CD4-positive, alpha-beta T cell treated with Interleukin-6 at 100 ng/mL for 8 hours (primary cell): ENCODE results near the gene LARP4B.

Experiments
- DNase-seq: peaks from one replicate; pipeline ENCODE4 v3.0.0-alpha.2; 2020; ENCODE audit warnings: mixed read lengths, low spot score

Gene LARP4B

DNA sequence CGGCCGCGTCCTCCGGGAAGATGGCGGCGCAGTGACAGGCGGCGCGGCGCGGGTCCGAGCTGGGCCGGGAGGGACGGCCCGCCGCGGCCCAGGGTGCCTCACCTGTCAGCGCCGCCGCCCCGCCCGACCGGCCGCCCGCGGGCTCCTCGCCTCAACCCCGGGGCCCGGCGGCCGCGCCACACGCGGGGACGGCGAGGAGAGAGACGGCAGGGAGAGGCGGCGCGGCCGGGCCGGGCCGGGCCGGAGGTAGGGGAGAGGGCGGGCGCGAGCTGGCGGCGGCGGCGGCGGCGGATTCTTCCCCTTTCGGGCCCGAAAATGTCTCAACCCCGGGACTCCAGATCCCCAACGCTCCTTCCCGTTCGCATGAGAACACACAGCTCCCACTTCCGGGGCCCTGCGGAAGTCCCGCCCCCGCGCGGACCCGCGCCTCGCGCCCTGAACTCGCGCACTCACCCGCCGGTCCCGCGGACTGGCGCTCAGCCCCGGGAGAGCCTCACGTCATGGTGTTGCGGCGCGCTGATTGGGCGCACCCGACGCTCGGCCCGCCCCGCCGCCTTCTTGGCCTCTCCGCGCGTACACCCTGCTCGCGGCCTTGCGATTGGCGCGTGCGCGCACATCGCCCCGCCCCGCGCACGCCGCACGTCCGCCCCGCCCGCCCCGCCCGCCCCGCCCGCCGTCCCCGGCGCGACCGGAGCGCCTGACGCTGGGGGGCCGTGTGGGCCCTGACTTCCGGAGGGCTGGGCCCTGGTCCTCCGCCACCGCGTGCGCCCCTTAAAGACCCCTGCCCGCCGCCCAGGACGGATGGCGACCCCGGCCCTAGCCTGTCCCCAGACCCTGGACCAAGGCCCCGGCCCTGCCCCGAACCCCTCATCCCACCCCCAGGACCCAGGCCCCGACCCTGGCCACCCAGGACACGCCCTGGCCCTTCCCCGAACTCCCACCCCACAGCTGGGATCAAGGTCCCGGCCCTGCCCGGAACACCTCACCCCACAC is at the start of gene LARP4B:
LARP4B (minus strand) TSS at position 380 of the 993 bp plus-strand sequence. CDS start 45,984 bp downstream, outside the sequence.
- peak; percentile 97 for DNase-seq

DNA sequence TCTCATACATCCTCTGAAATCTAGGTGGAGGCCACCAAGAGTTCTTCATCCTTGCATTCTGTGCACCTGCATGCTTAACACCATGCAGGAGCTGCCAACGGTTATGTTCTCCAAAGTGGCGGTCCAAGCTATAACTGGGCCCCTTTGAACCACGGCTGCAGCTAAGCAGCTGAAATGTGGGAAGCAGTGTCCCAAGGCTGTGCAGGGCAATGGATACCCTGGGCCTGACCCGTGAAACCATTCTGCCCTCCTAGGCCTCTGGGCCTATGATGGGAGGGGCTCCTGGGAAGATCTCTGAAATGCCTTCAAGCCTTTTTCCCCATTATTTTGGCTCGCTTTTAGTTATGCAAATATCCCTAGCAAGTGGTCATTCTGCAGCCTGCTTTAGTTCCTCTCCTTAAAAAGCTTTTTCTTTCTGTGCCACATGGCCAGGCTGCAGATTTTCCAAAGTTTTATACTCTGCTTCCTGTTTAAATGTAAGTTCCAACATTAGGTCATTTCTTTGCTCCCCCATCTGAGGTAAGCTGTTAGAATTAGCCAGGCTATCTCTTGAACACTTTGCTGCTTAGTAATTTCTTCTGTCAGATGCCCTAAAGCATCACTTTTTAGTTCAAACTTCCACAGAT is 49.1 kb upstream of the LARP4B start:
- DNase-seq = no peak

DNA sequence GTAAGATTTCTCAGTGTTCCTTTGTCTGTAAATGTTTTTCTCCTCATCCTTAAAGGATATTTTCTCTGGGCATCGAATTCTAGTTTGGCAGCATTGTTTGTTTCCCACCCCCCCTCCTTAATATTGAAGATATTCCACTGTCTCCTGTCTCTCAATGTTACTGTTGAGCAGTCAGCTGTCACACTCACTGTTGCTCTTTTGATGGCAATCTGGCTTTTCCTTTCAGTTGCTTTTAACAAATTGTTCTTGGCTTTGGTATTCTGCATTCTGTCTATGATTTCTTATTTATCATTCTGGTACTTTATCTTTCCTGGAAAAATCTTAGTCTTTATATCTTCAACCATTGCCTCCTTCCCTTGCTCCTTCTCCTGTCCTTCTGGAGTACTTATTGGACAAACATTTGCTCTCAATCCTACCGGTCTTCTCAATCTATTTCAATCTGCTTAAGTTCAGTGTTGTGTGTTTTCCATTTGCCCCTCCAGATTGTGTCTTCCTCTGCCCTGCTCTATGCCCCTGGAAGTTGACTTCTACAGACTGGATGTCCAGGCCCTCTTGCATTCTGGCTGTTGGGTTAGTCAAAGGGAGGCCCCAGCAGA is 47.4 kb upstream of the LARP4B start:
- DNase-seq = no peak

DNA sequence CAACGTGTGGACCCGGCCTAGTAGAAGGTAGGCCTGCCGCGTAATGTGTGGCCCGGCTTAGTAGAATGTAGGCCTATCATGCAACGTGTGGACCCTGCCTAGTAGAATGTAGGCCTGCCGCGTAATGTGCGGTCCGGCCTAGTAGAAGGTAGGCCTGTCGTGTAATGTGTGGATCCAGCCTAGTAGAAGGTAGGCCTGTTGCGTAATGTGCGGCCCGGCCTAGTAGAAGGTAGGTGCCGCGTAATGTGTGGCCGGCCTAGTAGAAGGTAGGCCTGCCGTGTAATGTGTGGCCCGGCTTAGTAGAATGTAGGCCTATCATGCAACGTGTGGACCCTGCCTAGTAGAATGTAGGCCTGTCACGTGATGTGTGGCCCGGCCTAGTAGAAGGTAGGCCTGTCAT is 44.8 kb upstream of the LARP4B start:
- no peak for DNase-seq

DNA sequence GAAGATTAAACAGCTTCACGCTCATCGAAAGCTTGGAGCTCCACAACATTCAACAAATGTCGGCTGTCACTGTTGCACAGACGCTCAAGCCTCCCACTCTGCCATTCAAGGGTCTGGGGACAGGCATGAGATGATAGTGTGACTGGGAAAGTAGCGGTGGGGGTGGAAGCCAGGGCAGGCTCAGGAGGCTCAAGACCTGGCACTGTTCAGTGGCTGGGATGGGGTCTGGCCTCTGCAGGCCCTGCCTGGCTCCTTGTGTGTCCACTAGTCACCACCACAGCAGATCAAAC is 43.2 kb upstream of the LARP4B start:
- no peak for DNase-seq

DNA sequence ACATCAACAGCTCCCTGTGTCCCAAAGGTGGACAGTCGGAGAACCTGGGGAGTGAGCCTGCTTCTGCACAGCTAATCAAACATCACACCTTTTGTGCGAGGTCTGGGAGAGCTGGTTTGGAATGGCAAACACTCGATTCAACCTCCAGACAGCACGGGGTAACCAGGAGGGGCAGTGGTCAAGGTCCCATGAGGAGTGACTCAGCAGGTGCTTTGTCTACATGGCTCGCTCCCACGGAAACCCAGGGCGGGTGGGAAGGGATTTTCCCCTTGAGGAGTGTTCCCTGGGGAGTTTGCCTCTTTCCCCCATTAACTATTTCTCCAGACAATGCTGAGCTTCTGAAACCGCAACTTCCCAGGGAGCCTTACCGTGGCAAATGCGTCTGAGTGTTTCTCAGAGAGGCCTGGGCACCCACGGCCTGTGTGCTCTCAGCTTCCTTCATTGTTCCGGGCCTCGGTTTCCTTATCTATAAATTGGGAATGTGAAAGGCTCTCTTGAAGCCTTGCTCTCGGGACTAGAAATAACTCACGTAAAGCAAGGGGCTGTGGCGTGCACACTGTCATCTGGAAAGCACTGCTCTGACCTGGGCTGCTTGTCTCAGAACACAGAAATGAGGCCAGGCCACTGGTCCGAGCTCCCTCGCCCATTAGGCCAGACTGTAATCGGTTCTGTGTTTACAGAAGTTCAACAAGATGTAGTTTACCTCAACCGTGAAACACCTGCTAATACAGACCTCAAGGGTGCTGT is 42.7 kb upstream of the LARP4B start:
- DNase-seq = no peak

DNA sequence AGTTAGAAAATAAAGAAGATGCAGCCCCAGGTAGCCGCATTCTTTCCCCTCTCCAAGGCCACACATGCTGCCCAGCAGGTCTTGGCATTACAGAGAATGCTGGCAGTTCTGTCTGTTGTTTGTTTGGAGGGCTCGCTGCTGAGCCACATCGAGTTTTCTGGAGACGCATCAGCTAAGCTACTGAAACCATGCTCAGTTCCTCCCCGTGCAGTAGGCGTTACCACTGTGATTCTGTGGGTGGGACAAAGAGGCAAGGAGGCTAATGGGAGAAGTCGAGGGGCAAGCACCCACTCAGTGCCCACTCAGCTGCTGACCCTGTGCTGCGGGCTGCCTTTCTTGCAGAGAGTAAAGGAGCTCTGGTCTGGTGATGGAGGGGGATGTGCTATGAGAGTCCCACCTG is 41.3 kb upstream of the LARP4B start:
- DNase-seq = no peak

DNA sequence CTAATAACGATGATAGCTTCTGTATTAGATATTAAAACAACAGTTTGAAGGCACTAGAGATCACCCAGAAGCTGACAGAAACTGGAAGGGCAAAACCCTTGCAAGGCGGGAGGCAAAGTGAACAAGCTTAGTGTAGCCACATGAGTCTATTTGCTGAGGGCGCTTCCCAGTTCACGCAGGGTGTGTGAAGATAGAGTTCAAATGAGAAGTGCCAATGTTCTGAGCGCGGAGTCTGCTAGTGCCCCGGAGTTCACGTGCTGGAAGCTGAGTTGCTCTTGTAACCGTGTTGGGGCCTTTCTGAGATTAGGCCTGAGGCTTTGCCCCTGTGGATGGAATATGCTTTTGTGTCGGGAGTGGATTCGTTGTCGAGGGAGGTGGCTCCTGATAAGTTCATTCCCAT is 40.1 kb upstream of the LARP4B start:
- DNase-seq = no peak

DNA sequence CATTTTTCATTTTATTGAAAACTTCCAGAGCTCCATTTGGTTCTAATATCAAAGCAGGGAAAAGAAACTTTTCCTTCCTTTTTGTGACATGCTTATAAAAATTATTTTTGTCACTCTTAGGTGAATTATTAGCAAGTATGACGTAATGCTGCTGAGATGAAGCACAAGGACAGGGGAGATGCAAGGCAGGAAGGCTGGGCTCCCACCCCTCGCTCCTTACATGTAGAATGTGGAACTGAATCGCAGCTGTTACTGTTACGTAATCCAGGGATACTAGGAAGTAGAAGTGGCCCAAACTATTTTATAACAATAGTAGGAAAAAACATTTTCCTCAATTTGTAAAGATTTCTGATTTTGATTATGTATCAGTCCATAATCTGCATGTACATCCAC is 39.6 kb upstream of the LARP4B start:
- DNase-seq = no peak

DNA sequence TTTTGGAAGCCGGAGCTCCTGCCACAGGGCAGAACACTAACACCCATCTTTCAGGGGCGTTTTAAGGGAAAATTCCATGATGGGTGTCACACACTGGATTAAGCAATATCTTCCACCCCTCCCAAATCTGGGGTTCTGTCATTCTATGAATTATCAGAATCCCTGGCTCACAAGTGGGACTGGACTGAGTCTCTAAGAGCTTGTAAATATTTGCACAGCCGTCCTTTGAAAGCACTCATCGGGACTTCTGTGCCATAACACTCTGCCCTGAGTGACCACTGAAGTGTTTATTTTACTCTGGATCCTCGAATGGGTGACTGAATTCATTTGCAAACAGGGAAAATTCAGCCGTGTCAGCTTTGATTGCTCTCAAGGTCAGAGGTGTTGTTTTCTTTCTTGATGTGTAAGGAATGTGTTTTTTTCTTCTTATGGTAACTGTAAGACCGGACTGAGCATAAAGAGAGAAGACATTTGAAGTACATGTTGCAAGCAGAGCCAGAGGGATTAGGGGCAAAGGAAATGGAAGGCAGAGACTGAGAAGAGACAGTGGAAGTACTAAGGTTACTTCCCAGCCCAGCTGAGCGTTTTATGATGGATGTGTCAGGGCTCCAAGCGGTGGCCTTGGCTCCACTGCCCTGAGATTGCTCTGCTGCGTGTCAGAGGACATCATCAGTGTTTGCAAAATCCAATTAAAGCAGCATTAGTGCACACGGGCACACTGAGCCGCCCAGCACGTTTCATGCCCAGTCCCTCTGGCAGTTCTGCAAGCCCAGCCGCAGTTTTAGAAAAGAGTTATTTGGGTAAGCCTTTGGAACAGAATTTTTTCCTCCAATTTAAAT is 39.0 kb upstream of the LARP4B start:
- no peak for DNase-seq

DNA sequence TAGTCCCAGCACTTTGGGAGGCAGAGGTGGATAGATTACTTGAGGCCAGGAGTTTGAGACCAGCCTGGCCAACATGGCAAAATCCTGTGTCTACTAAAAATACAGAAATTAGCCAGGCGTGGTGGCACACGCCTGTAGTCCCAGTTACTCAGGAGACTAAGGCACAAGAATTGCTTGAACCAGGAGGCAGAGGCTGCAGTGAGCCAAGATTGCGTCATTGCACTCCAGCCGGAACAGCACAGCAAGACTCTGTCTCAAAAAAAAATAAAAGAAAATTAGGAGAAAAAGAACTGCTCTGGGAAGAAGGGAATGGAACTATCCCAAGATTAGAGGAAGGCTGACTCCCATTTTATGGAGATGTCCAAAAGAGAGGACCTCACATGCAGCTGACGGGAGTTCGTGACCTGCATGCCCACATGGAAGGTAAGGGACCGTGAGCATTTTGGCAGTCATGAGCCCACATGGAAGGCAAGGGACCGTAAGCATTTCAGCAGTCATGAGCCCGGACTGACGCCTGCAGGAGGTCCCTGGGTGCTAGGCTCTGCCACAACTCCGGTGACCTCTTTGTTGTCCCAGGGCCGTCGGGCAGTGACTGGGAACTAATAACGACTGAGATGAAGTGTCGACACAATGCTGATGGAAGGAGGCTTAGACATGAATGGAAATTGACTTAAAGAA is 38.1 kb upstream of the LARP4B start:
- no peak for DNase-seq

DNA sequence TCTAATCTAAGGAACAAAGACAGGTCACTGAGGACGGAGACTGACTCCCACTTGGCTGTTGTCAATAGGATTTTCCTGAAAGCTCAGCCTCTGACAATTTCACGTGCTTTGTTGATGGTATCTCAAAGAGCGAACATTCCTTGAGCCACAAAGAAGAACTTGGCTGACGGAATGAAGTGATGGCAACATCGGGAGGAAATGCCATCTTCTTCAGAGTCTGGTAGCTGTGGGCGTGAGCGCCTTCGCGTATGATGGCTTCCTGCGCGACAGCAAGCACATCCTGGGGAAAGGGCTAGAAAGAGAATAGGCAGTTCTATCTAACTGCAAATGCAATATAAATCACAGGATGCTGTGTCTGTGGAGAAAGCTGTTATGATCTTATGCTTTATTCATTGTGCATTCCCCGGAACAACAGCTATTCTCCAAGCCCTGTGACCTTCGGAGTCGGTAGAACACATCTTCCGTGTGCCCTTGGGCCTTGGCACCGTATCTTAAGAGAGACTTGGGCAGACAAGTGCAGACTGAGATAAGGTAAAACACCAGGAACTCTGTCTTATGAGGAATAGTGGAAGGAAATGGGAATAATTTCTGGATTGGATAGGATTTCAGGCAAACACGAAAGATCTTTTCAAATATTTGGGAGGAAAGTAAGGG is 37.2 kb upstream of the LARP4B start:
- DNase-seq = no peak

DNA sequence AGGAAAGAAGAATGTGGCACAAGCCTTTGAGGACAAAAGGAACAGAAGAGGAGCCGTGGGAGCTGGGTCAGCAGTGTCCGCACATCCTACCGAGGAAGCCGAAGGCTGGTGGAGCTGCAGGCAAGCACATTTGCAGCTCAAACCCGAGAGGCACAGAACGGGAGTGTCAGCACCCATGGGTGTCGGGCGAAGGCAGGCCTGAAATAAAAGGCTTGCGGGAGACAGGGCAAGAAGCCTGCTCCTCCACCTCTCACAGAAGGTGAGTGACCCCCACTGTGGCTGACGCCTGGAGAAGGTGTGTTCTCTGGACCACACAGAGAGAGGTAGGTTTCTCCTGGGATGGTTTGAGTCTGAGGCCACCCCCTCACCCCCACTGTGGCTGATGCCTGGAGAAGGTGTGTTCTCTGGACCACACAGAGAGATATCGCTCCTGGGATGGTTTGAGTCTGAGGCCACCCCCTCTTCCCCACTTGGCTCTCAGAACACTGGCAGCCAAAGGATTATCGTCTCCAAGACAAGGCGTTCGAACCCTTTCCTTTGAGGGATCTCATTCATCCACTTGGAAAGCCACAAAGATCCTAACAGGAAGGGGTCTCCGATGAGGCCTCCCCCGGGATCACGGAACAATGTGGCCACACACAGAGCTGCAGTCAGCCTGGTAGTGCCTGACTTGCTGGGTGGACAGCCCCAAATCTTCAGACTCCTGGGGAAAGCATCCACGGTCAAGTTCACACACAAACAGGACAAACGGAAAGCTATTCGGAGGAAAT is 35.1 kb upstream of the LARP4B start:
- no peak for DNase-seq

DNA sequence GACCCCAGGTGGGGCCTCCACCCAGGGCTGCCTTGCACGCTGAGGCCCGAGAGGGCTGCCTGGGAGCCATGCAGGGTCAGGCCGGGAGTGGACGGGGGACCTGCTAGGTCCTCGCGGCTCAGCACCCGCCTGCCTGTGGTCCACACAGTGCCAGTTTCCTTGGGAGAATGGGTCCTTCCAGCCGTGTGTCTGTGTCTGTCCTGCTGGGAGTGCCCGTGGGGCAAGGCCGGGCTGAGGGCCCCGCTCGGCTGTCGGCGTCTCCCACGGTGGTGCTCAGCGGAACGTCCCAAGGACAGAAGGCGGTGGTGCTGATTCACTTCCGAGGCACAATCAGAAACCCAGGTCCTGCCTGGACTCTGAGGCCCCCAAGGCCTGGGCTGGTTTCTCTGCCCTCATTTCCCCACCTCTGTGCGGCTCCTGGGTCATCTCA is 33.5 kb upstream of the LARP4B start:
- DNase-seq = no peak

DNA sequence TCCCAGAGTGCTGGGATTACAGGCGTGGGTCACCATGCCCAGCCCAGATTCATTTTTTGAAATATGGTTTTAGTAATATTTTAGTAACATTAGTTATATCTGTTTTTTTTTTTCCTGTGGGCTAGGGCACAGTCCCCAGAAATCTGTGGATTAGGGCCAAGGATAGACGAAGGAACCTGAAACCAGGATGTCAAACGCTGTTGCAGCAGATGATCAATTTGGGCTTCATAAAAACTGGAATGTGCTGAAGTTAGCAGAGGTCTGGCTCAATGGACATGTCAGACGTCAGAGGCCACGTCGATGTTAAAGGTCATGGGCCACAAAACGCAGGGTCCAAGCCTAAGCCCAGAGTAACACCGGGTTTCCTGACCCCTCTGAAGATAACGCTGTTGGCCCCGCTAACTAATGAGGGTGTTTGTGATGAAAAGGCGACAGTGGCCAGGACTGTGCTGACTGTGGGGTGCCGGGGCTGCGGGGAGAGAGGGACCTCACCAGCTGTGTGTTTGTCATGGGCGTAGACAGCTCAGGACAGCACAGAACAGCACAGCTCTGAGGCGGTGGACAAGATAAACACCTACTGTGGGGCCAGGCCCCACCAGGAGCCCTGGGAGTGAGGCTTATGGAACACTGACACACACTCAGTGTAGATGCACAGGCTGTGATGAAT is 32.9 kb upstream of the LARP4B start:
- no peak for DNase-seq

DNA sequence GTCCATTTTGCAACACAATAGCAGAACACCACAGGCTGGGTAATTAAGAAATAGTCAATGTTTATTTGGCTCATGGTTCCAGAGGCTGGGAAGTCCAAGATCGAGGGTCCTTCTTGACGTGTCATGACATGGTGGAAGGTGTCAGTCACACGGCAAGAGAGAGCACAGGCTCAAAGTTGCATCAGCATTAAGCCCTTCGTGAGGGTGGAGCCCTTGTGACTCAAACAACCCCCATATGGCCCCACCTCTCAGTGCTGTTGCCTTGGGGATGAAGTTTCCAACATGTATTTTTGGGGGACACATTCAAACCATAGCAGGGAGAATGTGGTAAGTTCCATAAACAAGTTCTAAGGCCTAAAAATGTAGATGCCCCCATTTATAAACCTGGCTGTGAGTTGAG is 32.1 kb upstream of the LARP4B start:
- DNase-seq = no peak

DNA sequence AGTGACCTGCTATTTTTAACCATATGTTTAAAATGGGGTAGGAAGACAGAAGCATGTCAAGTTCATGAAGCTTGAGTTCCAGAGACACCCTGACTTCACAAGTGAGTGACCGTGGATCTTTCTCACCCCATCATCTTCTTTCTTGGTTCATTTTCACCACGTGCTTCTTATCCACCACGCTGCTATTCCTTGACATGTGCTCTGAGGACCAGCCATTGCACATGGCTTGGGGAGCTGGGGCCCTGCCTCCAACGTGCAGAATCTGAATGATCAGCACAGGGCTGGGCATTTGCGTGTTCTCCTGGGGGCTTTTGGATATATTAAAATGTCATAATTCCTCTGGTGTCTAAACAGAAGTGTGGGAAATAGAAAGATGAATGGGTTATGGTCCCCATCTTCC is 31.7 kb upstream of the LARP4B start:
- no peak for DNase-seq

DNA sequence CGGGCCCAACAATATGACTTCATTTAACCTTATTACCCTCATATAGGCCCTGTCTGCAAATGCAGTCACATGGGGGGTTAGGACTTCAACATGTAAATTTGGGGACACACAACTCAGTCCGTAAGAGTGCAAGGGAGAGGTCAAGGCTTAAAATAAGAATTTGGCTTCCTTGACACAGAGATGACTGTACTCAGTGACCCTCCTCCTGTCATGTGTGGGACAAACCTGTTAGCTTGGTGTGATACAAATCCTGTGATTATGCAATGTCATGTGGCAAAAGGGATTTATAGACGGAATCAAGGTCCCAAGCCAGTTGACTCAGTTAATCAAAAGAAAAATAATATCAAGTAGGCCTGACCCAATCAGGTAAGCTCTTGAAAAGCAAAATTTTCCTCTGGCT is 30.8 kb upstream of the LARP4B start:
- DNase-seq = no peak

DNA sequence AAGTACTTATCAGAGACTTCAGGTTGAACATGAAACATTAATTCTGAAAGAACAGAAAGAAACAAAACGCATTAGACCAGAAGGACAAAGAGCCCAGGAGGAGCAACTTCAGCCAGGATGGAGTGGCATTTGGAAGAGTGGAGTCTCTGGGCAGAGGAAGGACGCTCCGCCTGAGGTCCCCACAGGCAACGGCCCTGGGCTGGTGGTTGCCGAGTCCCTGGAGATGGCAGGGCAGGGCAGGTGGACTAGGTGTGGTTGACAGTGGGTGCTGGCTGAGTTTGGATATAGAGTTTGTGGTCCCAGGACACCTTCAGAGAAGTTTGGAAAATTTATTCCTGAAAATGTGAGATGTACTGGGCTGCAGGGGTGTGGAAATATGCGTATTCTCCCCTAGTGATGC is 27.4 kb upstream of the LARP4B start:
- no peak for DNase-seq
